Posterior vena cava (tissue), 2 donors: ENCODE measurements around the gene USHBP1. TPM values are rescaled to one million over a fixed set of nuclear protein-coding genes. Genes with fewer than 3 reads are reported as not detected.

ENCODE experiments used
- DNase-seq: peaks from one replicate; pipeline ENCODE4 v3.0.0-alpha.2; 2020; ENCODE audit warnings: low spot score
- intact Hi-C, 2 donors: fragments of 100-400 bp; cut with DNase I; formaldehyde crosslinking; loops; one replicate each; pipeline versions ENCODE4 v1.14.1 to v1.14.2; 2022 to 2023
- long read RNA-seq, 2 donors: library from polyadenylated mRNA; unstranded; transcript quantifications; one replicate each; pipeline ENCODE4 v2.0.0, GENCODE V29; 2020 to 2021
- total RNA-seq, 2 donors: library from RNA; stranded (reverse); fragmentation: NEBNext Ultra II Directional; extraction: Animal tissue kit (Norgen Biotek cat#: 25700); gene quantifications; one replicate each; pipeline ENCODE4 v1.2.1, GENCODE V29; 2021
- donor health status: DM: yes; HTN: yes; CAD: no.
- donor health status: DM: yes; HTN: yes; CAD: no.

The USHBP1 gene, protein sequence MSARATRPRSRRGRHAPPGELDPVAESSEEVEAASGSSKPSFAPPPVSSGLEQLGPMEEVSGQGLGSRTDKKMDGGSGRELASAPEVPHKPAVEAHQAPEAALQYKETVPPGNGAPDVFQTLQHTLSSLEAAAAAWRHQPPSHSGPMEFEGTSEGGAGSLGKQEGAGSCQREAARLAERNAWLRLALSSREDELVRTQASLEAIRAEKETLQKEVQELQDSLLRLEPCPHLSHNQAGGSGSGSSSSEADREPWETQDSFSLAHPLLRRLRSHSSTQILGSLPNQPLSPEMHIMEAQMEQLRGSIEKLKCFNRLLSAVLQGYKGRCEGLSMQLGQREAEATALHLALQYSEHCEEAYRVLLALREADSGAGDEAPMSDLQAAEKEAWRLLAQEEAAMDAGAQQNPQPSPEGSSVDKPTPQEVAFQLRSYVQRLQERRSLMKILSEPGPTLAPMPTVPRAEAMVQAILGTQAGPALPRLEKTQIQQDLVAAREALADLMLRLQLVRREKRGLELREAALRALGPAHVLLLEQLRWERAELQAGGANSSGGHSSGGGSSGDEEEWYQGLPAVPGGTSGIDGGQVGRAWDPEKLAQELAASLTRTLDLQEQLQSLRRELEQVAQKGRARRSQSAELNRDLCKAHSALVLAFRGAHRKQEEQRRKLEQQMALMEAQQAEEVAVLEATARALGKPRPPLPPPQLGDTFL
- 1 to 10 TPM; 4.8 to 5.7 TPM for total RNA-seq
- long read RNA-seq, donor 1, partial matches to known transcripts: 1 of 5 reads
- long read RNA-seq, donor 1, other reads (novel, unspliced or antisense): 3 of 5 reads
- long read RNA-seq, donor 2, partial matches to known transcripts: 5 of 12 reads
- long read RNA-seq, donor 2, other reads (novel, unspliced or antisense): 4 of 12 reads

DNA sequence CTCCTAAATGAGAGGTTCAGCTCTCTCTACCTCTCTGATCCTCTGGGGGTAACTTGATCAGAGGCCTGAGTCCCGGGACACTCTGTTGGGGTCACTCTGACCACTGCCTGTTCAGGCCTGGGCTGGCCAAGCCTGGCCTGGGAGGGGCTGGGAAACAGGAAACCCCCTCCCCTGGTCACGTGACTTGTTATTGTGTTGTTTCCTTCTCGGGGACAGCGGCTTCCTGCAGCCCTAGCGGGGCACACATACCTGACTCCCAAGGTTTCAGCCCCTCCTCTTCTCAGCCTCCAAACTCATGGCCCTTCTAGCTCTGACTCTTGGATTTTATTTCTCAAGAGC lies at the start of gene USHBP1:
USHBP1 (minus strand) TSS at position 105 of the 339 bp plus-strand sequence. CDS start 446 bp downstream, outside the sequence.
- DNase-seq: no peak
- intact Hi-C loops: no loop called here

DNA sequence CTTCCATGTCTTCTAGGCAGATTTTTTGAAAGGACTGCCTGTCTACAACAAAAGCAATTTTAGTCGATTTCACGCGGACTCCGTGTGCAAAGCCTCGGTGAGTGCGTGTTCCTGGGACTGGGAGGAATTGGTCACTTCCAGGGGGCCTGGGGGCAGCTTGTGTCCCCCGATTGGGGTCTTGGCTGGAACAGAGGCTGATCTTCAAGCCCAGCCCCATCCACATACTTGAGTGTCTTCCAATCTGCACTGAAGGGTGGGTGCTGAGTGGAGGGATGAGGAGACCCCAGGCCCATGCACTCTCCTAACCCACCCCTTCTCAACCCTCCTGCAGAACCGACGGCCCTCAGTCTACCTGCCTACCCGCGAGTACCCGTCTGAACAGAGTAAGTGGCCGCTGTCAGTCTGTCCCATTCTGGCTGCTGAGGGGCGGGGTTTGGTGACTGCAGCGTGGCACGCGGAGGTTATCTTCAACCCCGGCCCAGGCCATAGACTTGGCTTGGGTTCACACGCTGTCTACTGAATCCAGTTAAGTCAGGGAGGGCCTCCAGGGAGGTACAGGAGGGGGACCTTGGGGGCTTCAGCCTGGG lies 49.6 kb upstream of the USHBP1 start:
- intact Hi-C loops: no loop called here
- DNase-seq: no peak

DNA sequence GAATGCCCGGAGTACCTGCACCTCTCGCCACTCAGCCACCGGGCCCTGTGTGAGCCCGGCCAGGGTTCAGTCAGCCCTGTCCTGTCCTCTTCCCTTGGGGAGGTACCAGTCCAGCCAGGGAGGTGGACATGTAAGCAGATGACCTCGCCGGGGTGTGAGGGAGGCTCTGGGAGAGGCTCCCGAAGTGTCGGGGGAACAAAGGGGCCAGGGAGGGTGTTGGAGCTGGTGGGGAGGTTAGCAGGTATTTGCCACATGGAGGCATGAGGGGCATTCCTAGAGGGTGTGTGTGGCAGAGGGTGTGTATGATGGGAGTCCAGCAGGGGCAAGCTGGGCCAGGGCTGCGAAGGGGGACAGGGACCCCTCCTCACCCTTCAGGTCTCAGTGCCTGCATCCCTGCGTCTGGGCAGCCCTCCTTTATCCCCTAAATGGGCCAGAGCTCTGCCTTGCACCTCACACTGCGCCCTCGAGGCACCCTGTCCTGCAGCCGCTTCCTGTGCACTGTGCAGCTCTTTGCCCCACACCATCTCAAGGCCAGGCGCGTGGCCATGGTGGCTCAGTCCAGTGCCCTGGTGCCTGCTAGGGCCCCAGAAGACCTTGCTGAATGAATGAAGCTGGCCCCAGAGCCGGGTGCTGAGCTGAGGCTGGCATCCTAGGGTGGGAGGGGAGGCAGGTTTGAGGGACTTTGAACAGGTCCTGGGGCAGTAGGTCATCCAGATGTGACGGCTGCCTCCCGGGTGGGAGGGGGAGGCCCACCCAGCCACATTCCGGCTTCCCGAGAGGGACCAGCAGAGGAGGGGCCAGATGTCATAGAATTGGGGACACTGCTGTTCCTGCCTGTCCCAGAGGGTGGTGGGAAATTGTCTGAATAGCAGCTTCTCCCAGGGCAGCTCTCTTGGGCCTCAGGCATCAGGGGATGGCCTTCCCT lies 47.9 kb upstream of the USHBP1 start:
- intact Hi-C loops: no loop called here
- no peak for DNase-seq

DNA sequence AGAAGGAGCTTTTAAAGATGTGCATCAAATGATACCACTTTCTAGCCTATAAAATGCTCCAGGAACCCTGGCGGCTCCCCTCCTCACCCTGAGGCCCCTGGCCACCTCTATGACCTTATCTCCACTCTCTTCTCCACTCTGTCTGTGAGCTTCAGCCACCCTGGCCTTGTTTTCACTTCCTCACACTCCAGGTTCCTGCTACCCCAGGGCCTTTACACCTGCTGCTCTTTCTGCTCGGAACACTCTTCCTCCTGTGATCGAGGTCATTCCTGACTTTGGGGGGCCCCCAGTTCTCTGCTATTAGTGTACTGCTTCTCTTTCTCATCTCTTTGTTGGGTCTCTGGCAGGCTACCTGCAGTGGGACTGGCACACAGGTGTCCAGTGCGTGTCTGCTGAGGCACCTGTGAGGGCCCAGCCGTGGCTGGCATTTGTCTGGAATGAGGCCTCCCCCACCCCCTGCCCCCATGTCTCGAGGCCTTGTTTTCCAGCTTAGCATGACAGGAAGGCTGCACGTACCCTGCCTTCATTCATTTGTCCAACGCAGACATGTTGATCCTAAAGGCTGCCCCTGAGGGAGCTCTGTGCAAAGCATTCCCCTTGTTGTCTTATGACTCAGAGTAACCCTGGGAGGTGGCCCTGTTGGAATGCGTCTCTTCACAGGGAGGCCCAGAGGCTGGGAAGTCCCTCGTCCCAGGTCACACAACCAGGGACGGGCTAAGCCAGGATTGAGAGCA lies 47.1 kb upstream of the USHBP1 start:
- no peak for DNase-seq
- intact Hi-C loops: no loop called here

DNA sequence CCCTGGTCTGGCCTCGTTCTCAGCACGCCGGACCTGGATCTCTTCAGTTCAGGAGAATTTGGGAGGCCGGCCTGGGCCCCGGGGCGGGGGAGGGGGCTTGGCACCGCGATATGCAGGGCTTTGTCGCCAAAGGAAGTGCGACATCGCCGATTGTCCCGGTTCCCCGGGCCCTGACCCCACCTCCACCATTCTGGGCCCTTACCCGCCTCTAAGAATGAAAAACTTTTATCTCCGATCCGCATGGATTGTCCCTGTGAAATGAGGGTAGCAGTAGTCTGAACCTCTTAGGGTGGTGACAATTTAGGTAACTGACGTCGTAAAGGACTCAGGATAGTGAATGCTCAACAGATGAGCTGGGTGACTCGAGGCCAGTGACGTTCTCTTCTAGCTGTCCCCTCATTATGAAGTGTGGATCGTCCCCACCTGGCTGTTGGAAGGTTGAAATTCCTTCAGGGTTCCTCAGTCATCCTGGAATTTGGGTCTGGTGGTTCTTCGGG lies 45.5 kb upstream of the USHBP1 start:
- intact Hi-C loops: no loop called here

DNA sequence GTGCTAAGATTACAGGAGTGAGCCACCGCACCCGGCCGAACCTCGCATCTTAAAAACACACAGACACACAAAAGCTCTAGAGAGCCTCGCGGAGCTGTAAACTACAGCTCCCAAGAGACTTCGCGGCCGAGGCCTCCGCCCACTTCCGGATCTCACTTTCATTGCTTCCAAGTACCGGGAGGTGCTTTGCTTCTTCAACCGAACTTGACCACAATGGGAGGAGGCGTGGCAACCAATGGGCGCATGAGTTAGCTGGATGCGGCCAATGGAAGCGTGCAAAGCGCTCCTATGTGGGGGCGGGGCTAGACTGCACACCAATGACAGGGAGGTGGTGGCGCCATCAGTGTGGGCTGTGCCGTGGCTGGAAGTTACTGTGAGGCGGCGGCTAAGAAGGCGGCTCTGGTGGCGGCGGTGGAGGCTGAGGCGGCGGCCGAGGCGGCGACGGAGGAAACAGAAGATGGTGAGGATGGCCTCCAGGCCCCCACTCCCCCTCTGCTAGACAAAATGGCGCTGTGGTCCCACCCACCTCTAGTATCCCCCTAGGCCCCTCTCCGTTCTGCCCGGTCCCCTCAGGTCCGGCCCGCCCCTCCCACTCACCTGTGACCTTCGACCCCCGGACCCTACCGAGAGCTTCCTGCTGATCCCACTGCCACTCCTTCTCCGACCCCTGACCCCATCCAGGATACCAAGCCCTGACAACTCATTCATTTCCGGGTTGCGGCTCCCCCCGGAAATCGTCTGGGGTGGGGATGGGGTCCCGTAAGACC lies 44.8 kb upstream of the USHBP1 start, which contains the start of gene DDA1:
DDA1 (plus strand) TSS at position 366 of the 767 bp plus-strand sequence; CDS start at position 458, 92 bp downstream.
- intact Hi-C loops: no loop called here
- DNase-seq: peak; percentile 100

More for the DNA sequence above, 45.5 kb upstream of the USHBP1 start:
- DNase-seq: no peak

DNA sequence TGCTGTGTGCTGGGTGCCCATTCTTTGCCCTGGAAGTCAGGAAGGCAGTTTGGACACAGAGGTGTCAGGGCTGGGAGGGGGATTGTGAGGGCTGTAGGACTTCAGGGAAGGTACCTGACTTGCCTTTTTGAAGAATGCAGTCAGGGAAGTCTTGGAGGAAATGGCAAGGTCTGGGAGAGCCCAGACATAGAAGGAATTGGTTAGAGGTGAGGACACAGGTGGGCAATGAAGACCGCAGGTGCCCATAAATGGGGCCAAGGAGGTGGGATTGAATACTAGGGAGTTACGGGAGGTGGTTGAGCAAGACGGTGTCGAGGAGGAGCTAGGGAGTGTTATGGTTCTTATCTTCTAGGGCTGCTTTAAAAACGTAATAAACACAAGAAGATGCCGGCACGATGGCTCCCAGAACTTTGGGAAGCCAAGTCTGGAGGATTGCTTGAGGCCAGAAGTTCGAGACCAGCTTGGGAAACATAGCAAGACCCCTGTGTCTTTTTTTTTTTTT lies 43.4 kb upstream of the USHBP1 start:
- intact Hi-C loops: no loop called here
- no peak for DNase-seq

DNA sequence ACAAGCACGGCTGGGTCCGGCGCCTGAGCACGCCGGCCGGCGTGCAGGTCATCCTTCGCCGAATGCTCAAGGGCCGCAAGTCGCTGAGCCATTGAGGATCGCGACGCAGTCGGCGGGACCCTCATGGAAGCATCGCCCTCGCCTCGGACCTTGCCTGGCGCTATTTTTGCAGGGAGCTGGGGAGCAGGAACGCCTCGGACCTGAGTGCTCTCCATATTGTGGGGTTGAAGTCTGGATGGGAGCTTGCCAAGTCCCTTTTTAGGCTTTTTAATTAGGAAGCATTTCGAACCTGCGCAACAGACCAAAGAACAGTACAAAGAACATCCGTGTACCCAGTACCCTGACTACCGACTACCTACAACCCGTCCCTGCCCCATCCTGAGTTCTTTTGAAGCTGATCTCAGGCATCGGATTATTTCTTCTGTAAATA lies 41.8 kb upstream of the USHBP1 start:
- intact Hi-C loops: no loop called here
- peak; percentile 81 for DNase-seq

DNA sequence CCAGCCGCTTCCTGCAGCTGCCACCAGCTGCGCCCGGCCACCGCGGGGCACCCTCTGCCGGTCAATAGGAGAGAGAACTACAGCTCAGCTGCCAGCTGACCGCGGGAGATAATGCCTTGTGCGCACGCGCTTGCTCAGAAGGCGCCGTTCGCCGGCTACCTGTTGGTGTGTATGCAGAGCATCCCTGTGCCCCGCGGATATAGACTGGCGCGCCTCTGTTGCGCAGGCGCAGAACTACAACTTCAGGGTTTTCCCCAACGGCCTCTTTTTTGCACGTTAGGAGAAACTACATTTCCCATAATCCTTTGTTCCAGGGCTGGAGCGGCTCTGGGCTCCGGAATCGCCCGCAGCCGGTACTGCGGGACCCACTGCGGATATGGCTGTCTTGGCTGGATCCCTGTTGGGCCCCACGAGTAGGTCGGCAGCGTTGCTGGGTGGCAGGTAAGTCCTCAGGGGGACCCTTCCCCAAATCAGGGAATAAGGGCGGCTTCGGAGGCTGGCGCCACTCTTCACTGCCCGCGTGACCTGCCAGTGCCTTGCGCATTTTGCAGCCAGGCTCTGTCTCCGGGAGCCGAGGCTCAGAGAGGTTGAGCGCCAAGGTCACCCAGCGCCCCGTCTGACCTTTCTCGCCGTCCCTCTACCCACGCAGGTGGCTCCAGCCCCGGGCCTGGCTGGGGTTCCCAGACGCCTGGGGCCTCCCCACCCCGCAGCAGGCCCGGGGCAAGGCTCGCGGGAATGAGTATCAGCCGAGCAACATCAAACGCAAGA lies 41.2 kb upstream of the USHBP1 start, which contains the start of gene MRPL34:
MRPL34 (plus strand) TSS at position 356 of the 768 bp plus-strand sequence; CDS start at position 377, 21 bp downstream.
- intact Hi-C loops: no loop called here
- DNase-seq: peak; percentile 98

DNA sequence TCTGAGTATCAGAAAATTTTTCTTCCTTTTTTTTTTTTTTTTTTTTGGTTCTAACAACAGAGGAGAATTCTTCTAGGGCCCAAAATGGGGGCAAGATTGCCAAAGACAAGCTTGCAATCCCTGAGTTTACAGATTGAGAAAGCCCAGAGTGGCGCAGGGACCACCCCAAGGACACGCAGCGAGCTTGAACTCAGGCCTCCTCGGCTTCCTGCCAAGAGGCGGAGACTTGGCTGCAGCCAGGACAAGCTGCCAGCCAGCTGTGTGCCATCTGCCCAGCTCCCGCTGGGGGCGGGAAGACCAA lies 40.6 kb upstream of the USHBP1 start:
- intact Hi-C loops: no loop called here
- DNase-seq: no peak

DNA sequence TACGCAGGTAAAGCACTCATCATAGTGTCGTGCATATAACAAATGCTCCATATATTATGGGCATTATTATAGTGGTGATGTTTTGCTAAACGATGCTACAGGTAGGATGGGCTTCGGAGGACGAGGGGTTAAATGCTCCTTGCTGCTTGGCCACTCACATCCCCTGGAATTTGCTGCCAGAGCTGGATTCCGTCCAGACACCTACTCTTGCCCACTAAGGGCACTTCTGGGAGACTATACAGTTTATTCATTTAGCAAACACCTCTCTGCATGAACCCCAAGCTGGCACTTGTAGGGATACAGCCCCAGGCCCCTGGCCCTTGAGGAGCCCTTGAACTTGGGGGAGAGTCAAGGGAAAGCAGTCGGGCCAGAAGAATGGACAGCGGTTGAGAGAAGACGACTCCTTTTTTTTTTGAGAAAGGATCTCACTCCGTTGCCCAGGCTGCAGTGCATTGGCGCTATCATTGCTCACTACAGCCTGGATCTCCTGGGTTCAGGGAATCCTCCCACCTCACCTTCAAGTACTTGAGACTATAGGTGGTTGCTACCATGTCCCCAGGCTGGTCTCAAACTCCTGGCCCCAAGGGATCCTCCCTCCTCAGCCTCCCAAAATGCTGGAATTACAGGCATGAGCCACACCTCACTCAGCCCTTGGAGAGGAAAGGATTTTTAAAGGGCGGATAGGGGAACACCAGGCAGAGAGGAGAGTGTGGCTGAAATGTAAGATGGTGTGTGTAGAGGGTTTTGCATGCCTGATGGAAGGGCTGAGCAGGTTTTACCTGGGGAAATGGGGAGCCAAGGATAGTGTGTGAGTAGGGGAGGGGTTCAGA lies 40.1 kb upstream of the USHBP1 start:
- DNase-seq: no peak
- intact Hi-C loops: no loop called here

DNA sequence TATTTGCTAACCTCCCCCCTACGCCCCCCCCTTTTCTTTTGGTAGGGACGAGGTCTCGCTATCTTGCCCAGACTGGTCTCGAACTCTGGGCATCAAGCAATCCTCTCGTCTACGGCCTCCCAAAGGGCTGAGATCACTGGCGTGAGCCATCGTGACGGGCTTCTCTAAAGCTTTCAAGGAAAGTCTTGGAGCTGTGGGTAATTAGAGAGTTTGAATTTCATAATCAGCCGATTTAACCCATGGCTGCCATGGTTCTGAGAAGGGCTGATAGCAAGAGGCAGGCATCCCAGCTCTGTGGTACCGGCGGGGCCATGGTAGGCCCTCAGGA lies 39.4 kb upstream of the USHBP1 start:
- intact Hi-C loops: no loop called here
- DNase-seq: no peak

DNA sequence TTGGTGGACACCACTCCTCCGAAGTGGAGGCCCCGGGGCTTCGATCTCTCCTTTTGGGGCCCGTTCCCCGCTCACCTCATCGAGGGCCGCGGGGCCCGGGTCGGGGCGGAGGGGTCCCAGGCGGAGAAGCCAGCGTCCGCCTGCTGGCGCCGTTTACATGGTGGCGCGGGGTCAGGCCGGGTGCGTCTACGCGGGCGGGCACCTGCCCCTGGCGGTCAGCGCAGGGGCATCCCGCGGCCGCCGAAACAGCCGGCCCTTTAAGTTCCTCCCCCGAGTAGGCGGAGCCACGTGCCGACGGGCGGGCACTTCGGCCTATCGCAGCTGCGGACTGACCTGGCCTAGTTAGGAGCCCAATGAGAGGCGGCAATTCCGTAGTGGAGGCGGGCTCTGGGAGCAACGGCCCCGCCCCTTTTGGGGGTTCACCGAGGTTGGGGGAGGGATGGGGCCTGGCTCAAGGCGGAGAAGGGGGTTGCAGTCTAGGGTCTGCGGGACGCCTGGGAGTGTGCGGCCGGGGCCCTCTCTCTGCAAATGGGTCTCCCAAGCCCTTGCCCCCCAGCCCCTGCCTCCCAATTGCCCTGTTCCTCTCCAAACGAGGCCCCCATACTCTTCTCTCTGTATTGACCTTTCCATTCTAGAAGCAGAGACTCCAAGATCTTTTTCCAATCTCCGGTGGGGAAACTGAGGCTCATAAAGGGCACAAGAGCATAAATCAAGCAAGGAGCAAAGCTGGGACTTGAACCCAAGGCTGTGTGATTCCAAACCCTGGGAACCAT lies 38.8 kb upstream of the USHBP1 start, which contains the start of gene ABHD8:
ABHD8 (minus strand) TSS at position 259 of the 773 bp plus-strand sequence. CDS start 1,809 bp downstream, outside the sequence.
- peak; percentile 99 for DNase-seq
- intact Hi-C loops: no loop called here

DNA sequence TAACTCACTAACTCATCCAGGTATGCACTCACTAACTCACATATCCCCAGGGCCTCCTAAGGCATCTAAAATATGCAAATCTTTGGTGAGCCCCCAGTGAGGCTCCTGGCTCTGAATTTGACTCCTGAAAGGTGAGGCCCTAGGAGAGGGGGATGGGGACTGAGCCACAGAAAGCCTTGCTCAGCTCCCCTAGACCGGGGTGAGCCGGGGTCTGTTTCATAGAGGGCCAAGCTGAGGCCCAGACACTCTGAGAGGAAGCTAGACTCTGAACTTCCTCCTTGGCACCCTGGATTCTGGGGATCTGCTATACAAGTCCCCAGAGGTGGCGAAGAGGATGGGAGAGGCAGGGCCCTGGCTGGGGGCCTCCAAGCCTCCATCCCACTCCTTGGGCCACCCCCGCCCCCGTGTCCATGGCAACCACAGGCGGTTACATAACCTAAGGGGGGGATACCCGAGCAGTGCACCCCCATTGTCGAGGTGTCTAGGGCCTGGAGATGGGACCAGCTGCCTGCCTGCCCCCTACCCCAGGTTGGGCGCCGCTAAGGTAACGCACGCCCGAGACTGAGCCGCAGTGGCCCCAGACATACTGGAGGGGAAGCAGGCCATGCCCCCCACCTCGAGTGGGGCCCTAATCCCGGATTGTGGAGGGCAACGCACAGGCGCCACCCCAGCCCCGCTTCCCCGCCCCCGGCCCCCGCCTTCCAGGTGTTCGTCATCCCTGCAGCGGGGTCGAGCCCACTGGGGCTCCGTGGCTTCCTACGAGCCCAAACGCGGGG lies 38.0 kb upstream of the USHBP1 start:
- intact Hi-C loops: no loop called here
- no peak for DNase-seq
